Body of pancreas (tissue), 4 donors: ENCODE data around the gene COL3A1.

Experiments
- CTCF ChIP-seq, 7 experiments: fragments of 450-650 bp in 4 of 7; fragments of 200-600 bp in 3 of 7; sonication (generic) in 3 of 7; IDR thresholded peaks; one replicate each; pipeline ENCODE4 v1.5.1; 2016 to 2019; ENCODE audit warnings: antibody characterized with exemption in 7 of 7
- POLR2A ChIP-seq, 3 donors: fragments of 450-650 bp; IDR thresholded peaks; one replicate each; pipeline ENCODE4 v1.6.1; 2016; ENCODE audit warnings: antibody characterized with exemption in 3 of 3, mild to moderate bottlenecking in 2 of 3

- TF ChIP-seq CTCF (IDR thresholded peaks at IDR 0.05), result no peak
- no peak for TF ChIP-seq POLR2A (IDR thresholded peaks at IDR 0.05)
Observed at GRCh38 chr2:189048189-189048588, 74.0 kb downstream of the COL3A1 start.
